ENCODE results near the gene NTMT2.

NTMT2 gene

GRCh38 chr1:170210142-170210541, 64.4 kb downstream of the NTMT2 start:
- in situ Hi-C loops (cut with HindIII; ENCODE audit: low sequenced_read_pairs): no loop called here

DNA sequence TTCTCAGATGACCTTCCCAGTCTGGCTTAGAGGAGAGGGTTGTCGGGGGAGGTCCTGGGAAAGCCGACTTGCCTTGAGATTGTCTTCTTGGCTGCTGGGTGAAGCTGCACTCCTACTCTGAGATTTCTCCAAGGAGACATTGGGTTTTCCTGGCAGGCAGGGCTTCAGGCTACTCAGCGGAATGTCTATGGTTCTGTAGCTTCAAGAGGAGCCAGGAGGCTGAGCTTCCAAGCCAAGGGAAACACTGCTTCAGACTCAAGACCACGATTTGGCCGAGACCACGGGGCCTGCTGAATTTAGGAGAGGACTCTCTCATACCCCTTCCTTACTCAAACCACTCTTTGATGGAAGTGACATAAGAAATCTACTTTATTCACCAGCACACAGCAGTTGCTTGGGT, 67.8 kb downstream of the NTMT2 start:
- DNase-seq (ENCODE audit: low read depth, low spot score): no peak
- in situ Hi-C loops (cut with HindIII; ENCODE audit: low sequenced_read_pairs): no loop called here
- H3K4me3 ChIP-seq (ENCODE audit: low read depth, low read length): no peak overlapping the region
- TF ChIP-seq, protein P1, sequence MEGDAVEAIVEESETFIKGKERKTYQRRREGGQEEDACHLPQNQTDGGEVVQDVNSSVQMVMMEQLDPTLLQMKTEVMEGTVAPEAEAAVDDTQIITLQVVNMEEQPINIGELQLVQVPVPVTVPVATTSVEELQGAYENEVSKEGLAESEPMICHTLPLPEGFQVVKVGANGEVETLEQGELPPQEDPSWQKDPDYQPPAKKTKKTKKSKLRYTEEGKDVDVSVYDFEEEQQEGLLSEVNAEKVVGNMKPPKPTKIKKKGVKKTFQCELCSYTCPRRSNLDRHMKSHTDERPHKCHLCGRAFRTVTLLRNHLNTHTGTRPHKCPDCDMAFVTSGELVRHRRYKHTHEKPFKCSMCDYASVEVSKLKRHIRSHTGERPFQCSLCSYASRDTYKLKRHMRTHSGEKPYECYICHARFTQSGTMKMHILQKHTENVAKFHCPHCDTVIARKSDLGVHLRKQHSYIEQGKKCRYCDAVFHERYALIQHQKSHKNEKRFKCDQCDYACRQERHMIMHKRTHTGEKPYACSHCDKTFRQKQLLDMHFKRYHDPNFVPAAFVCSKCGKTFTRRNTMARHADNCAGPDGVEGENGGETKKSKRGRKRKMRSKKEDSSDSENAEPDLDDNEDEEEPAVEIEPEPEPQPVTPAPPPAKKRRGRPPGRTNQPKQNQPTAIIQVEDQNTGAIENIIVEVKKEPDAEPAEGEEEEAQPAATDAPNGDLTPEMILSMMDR (IDR thresholded peaks at IDR 0.05; ENCODE audit: low read depth, low read length): no peak

More at GRCh38 chr1:170210142-170210541, 64.4 kb downstream of the NTMT2 start:
- TF ChIP-seq, protein P1 (IDR thresholded peaks at IDR 0.05; ENCODE audit: low read depth, low read length): no peak
- DNase-seq (ENCODE audit: low read depth, low spot score): no peak
- no peak overlapping the region for H3K4me3 ChIP-seq (ENCODE audit: low read depth, low read length)

- H3K4me3 ChIP-seq (ENCODE audit: low read depth, low read length): no peak overlapping the region
- DNase-seq (ENCODE audit: low read depth, low spot score): peak; percentile 13
- TF ChIP-seq, protein P1 (IDR thresholded peaks at IDR 0.05; ENCODE audit: low read depth, low read length): no peak
- in situ Hi-C loops (cut with HindIII; ENCODE audit: low sequenced_read_pairs): no loop called here
Measured at GRCh38 chr1:170214117-170215032, 68.6 kb downstream of the NTMT2 start.

DNA sequence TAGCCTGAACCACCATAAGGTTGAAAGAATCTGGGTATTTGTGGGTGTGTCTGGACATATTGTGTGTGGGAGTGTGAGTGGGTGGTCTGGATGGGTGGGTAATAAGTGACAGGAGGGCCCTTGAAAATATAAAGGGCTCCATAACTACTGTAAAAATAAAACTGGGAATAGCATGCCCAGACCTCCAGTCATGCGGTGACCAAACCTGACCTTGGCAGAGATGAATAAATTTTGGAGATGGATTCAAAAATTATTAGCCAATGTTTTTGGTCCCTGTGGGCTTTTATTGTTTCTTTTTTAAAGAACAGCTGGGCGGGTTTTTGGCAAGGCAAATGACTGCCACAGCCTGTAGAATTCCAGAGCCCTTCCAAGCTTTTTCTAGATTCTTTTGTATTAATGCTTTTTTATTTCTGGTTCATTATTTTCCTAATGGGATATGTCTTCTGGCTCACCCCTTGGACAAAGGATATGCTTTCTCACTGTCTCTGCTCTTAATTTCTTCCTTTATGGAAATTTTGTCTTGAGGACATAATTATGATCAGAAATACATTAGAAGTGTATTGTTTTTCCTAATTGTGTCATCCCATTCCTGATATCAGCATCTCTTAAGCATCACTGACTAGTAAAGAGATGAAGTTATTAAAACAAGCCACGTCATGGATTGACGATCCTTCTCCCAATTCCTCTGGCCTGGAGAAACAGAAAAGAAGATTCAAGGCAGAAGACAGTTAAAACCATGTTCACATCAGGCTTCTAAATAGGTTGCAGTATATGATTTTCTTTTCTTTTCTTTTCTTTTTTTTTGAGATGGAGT, 69.5 kb downstream of the NTMT2 start:
- TF ChIP-seq, protein P1 (IDR thresholded peaks at IDR 0.05; ENCODE audit: low read depth, low read length): no peak
- no peak overlapping the region for H3K4me3 ChIP-seq (ENCODE audit: low read depth, low read length)
- DNase-seq (ENCODE audit: low read depth, low spot score): no peak
- in situ Hi-C loops (cut with HindIII; ENCODE audit: low sequenced_read_pairs): no loop called here

DNA sequence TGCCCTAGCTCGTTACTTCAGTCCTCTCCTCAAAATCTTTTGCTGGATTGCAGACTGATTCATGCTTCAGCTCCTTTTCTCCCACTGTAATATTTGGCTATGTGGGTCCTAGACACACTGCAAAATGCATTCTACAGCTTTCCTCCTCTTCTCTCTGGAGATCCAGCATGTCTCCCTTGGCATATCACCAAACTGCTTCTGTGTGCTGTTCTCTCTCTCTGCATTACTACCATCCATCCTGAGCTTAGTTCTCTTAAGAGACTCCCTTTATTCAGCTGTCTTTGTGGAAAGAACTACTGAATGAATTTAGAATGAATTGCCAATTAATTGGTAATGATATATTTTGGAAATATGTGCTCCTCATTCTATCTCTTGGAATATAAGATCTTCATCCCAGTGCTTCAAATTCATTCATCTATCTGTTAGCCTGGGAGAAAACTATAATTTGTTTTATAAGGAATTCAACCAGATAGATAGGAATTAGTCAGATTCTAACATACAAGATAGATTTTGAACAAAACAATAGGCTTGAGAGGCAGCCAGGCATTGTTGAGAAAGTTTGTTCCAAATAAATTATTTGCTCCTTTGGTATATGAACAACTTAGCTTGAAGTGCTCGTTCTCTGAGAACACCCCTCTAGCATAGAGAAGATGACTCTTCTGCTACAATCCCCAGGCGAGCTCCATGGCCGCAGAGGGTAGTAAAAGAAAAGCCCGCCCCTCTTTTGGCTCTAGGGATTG, 71.9 kb downstream of the NTMT2 start:
- DNase-seq (ENCODE audit: low read depth, low spot score): no peak
- TF ChIP-seq, protein P1 (IDR thresholded peaks at IDR 0.05; ENCODE audit: low read depth, low read length): no peak
- H3K4me3 ChIP-seq (ENCODE audit: low read depth, low read length): no peak overlapping the region
- in situ Hi-C loops (cut with HindIII; ENCODE audit: low sequenced_read_pairs): no loop called here

DNA sequence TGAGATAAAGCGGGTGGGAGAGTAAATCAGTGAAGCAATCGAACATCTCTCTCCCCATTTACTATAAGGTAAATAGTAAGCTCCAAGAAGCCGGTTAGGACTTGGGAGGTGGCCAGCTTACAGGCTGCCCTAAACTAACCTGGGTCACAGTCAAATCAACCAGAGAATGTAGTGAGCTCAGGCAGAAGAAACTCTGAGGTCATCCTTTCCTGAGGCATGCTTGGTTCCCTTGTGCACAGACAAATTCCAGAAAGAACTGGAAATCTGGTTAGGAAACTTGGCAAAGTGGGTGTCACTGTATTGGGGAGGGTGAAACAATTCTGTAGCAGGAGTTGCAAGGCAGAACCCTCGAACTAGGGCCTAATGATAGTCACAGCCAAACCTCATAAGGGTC, 72.5 kb downstream of the NTMT2 start:
- no peak overlapping the region for H3K4me3 ChIP-seq (ENCODE audit: low read depth, low read length)
- TF ChIP-seq, protein P1 (IDR thresholded peaks at IDR 0.05; ENCODE audit: low read depth, low read length): no peak
- in situ Hi-C loops (cut with HindIII; ENCODE audit: low sequenced_read_pairs): no loop called here
- no peak for DNase-seq (ENCODE audit: low read depth, low spot score)

All from astrocyte of the spinal cord (primary cell).